K562 (cell line): ENCODE measurements around the gene SERPINE1. TPM values are rescaled to one million over a fixed set of nuclear protein-coding genes. Genes with fewer than 3 reads are reported as not detected.

Experiments used
- CEBPG ChIP-seq, 3 experiments: fragments of 200-800 bp in 1 of 3; sonication (Bioruptor generic) in 1 of 3; sonication (generic) in 1 of 3; formaldehyde crosslinking in 1 of 3; IDR thresholded peaks in 2 of 3; conservative IDR thresholded peaks in 1 of 3; 2 replicates each; pipeline versions ENCODE4 v1.6.1 to v1.8.0; 2016 to 2022; ENCODE audit warnings: missing compliant biosample characterization in 2 of 3, missing genetic modification characterization in 2 of 3, mild to moderate bottlenecking in 1 of 3, missing genetic modification reagents in 1 of 3
- KDM2B ChIP-seq: fragments of 250-450 bp; sonication (Bioruptor Pico); IDR thresholded peaks from 2 replicates; pipeline ENCODE4 v1.8.0; 2021; ENCODE audit warnings: mild to moderate bottlenecking, moderate library complexity
- KDM4B ChIP-seq, 2 experiments: fragments of 450-650 bp in 1 of 2; sonication (generic) in 1 of 2; IDR thresholded peaks; 2 replicates each; pipeline ENCODE4 v1.6.1; 2016 to 2017; ENCODE audit warnings: borderline replicate concordance in 2 of 2, antibody characterized with exemption in 1 of 2, low read depth in 1 of 2, mild to moderate bottlenecking in 1 of 2
- PRDM10 ChIP-seq: fragments of 450-650 bp; IDR thresholded peaks from 2 replicates; pipeline ENCODE4 v1.6.1; 2018; ENCODE audit not compliant: partially characterized antibody
- RAD51 ChIP-seq: fragments of 450-650 bp; IDR thresholded peaks from 2 replicates; pipeline ENCODE4 v1.7.1; 2016; ENCODE audit warnings: low read depth, mild to moderate bottlenecking, borderline replicate concordance
- RBM22 ChIP-seq: fragments of 200-400 bp; formaldehyde crosslinking; IDR thresholded peaks from 2 replicates; pipeline ENCODE4 v1.6.1; 2018; ENCODE audit warnings: low read length, low read depth; ENCODE audit not compliant: poor library complexity, severe bottlenecking
- ZBTB7A ChIP-seq: IDR thresholded peaks from 2 replicates; pipeline ENCODE4 v1.6.1; 2011; ENCODE audit warnings: low read depth, mild to moderate bottlenecking, low read length, moderate library complexity, borderline replicate concordance; ENCODE audit not compliant: control insufficient read depth
- ZC3H8 ChIP-seq: fragments of 450-650 bp; IDR thresholded peaks from 2 replicates; pipeline ENCODE4 v1.6.1; 2017
- ZNF23 ChIP-seq: fragments of 250-450 bp; sonication (Bioruptor Pico); IDR thresholded peaks from 2 replicates; pipeline ENCODE4 v1.4.0; 2020; ENCODE audit warnings: mild to moderate bottlenecking
- ZNF75A ChIP-seq: fragments of 450-650 bp; formaldehyde crosslinking; IDR thresholded peaks from 2 replicates; pipeline ENCODE4 v1.4.0; 2020; ENCODE audit warnings: mild to moderate bottlenecking
- ZNF778 ChIP-seq: fragments of 450-650 bp; formaldehyde crosslinking; IDR thresholded peaks from 2 replicates; pipeline ENCODE4 v1.4.0; 2020; ENCODE audit warnings: mild to moderate bottlenecking, moderate library complexity
- polyA plus RNA-seq, 8 experiments: library from polyadenylated mRNA; depleted of rRNA in 4 of 8; stranded (reverse) in 5 of 8; unstranded in 3 of 8; fragments of >200 nt; fragmentation: Nextera tagmentation in 2 of 8; fragmentation: Illumina TruSeq in 1 of 8; extraction: Ambion mirVana in 2 of 8; extraction: Trizol in 1 of 8; gene quantifications; 2 replicates each; pipeline versions ENCODE4 v1.2.1 to v1.2.3, GENCODE V29; 2011 to 2014; ENCODE audit warnings: inconsistent platforms in 1 of 8, missing spikeins in 1 of 8
- total RNA-seq, 7 experiments: library from RNA; depleted of rRNA in 6 of 7; stranded (reverse); fragments of >200 nt in 6 of 7; fragmentation: Illumina TruSeq in 2 of 7; extraction: Trizol in 2 of 7; gene quantifications; 2 replicates each; pipeline versions ENCODE4 v1.2.1 to v1.2.3, GENCODE V29; 2011 to 2021; ENCODE audit warnings: low replicate concordance in 1 of 7
- TF ChIP-seq, protein P1 (sequence below): IDR thresholded peaks from 2 replicates; pipeline ENCODE4 v1.6.1; 2014; ENCODE audit warnings: antibody characterized with exemption
- TF ChIP-seq, protein P2 (sequence below): sonication (generic); formaldehyde crosslinking; IDR thresholded peaks from 2 replicates; pipeline ENCODE4 v1.8.0; 2023; ENCODE audit warnings: missing genetic modification reagents, mild to moderate bottlenecking, borderline replicate concordance

SERPINE1 gene
- total and polyA plus RNA-seq, 9 of the 15 experiments (the other 6 are each of a cell fraction or from before 2014, with no cell fraction given), result 0.22 to 4.8 (median 0.91) TPM

GRCh38 chr7:101121991-101122932 lies 4.6 kb upstream of the SERPINE1 start (continued):
- TF ChIP-seq PRDM10 (peak; percentile 15), RBM22 (no peak), ZNF23 (no peak), ZNF778 (CRISPR knock-in tag) (no peak), CEBPG (CRISPR knock-in tag; IDR thresholded peaks at IDR 0.05) (no peak), CEBPG (tag; conservative IDR thresholded peaks at IDR 0.05 in 1 of 2, IDR thresholded peaks at IDR 0.05 in 1 of 2) (peak; percentile 65 to 82), KDM4B (IDR thresholded peaks at IDR 0.05; ENCODE audit: borderline replicate concordance in 2 of 2, low read depth in 1 of 2) (no peak), RAD51 (no peak), KDM2B (CRISPR knock-in tag) (no peak), ZNF75A (no peak), ZBTB7A (no peak), ZC3H8 (no peak)
- TF ChIP-seq, protein P1, sequence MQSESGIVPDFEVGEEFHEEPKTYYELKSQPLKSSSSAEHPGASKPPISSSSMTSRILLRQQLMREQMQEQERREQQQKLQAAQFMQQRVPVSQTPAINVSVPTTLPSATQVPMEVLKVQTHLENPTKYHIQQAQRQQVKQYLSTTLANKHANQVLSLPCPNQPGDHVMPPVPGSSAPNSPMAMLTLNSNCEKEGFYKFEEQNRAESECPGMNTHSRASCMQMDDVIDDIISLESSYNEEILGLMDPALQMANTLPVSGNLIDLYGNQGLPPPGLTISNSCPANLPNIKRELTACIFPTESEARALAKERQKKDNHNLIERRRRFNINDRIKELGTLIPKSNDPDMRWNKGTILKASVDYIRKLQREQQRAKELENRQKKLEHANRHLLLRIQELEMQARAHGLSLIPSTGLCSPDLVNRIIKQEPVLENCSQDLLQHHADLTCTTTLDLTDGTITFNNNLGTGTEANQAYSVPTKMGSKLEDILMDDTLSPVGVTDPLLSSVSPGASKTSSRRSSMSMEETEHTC, result no peak
- TF ChIP-seq, protein P2, sequence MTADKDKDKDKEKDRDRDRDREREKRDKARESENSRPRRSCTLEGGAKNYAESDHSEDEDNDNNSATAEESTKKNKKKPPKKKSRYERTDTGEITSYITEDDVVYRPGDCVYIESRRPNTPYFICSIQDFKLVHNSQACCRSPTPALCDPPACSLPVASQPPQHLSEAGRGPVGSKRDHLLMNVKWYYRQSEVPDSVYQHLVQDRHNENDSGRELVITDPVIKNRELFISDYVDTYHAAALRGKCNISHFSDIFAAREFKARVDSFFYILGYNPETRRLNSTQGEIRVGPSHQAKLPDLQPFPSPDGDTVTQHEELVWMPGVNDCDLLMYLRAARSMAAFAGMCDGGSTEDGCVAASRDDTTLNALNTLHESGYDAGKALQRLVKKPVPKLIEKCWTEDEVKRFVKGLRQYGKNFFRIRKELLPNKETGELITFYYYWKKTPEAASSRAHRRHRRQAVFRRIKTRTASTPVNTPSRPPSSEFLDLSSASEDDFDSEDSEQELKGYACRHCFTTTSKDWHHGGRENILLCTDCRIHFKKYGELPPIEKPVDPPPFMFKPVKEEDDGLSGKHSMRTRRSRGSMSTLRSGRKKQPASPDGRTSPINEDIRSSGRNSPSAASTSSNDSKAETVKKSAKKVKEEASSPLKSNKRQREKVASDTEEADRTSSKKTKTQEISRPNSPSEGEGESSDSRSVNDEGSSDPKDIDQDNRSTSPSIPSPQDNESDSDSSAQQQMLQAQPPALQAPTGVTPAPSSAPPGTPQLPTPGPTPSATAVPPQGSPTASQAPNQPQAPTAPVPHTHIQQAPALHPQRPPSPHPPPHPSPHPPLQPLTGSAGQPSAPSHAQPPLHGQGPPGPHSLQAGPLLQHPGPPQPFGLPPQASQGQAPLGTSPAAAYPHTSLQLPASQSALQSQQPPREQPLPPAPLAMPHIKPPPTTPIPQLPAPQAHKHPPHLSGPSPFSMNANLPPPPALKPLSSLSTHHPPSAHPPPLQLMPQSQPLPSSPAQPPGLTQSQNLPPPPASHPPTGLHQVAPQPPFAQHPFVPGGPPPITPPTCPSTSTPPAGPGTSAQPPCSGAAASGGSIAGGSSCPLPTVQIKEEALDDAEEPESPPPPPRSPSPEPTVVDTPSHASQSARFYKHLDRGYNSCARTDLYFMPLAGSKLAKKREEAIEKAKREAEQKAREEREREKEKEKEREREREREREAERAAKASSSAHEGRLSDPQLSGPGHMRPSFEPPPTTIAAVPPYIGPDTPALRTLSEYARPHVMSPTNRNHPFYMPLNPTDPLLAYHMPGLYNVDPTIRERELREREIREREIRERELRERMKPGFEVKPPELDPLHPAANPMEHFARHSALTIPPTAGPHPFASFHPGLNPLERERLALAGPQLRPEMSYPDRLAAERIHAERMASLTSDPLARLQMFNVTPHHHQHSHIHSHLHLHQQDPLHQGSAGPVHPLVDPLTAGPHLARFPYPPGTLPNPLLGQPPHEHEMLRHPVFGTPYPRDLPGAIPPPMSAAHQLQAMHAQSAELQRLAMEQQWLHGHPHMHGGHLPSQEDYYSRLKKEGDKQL (CRISPR knock-in tag), result no peak
